ENCODE results near the gene PTPN18. TPM values are rescaled to one million over a fixed set of nuclear protein-coding genes. Genes with fewer than 3 reads are reported as not detected.
A peak's percentile ranks its signal among the peaks of the same experiment; 100 is the strongest.

The PTPN18 gene
- total RNA-seq, 1 donor from 2014 or later: 16.3 TPM

GRCh38 chr2:130344578-130344977 is 11.3 kb upstream of the PTPN18 start:
- no peak for DNase-seq (ENCODE audit: low spot score)
- Mint-ChIP-seq H3K4me1 (ENCODE audit: unreplicated experiment) (peaks cover 14% of the 10 kb centered on the region), H3K4me3 (ENCODE audit: unreplicated experiment) (peak overlapping the region; percentile 68), H3K27ac (ENCODE audit: unreplicated experiment) (no peak overlapping the region), H3K36me3 (ENCODE audit: low read depth, unreplicated experiment) (peaks cover 44% of the 10 kb centered on the region), H3K27me3 (ENCODE audit: unreplicated experiment) (peaks cover 15% of the 10 kb centered on the region), H3K9me3 (ENCODE audit: unreplicated experiment) (no peaks in the 10 kb centered on the region)
- TF ChIP-seq CTCF (IDR thresholded peaks at IDR 0.05; ENCODE audit: unreplicated experiment): no peak

- no peak for DNase-seq (ENCODE audit: low spot score)
- H3K4me3 Mint-ChIP-seq (ENCODE audit: unreplicated experiment): peak overlapping the region; percentile 68
- H3K4me1 Mint-ChIP-seq (ENCODE audit: unreplicated experiment): peaks cover 14% of the 10 kb centered on the region
- H3K27me3 Mint-ChIP-seq (ENCODE audit: unreplicated experiment): peaks cover 15% of the 10 kb centered on the region
- no peak overlapping the region for H3K27ac Mint-ChIP-seq (ENCODE audit: unreplicated experiment)
- no peak for TF ChIP-seq CTCF (IDR thresholded peaks at IDR 0.05; ENCODE audit: unreplicated experiment)
- H3K36me3 Mint-ChIP-seq (ENCODE audit: low read depth, unreplicated experiment): peaks cover 43% of the 10 kb centered on the region
- no peaks in the 10 kb centered on the region for H3K9me3 Mint-ChIP-seq (ENCODE audit: unreplicated experiment)
Measured at GRCh38 chr2:130345091-130345490, 10.8 kb upstream of the PTPN18 start.

- peaks cover 39% of the 10 kb centered on the region for H3K36me3 Mint-ChIP-seq (ENCODE audit: low read depth, unreplicated experiment)
Measured at GRCh38 chr2:130345611-130346010, 10.2 kb upstream of the PTPN18 start.

GRCh38 chr2:130346041-130346740 is 9.7 kb upstream of the PTPN18 start:
- H3K4me3 Mint-ChIP-seq (ENCODE audit: unreplicated experiment): peak overlapping the region; percentile 33
- H3K36me3 Mint-ChIP-seq (ENCODE audit: low read depth, unreplicated experiment): peaks cover 36% of the 10 kb centered on the region
- no peaks in the 10 kb centered on the region for H3K9me3 Mint-ChIP-seq (ENCODE audit: unreplicated experiment)
- no peak overlapping the region for H3K27ac Mint-ChIP-seq (ENCODE audit: unreplicated experiment)
- no peak for DNase-seq (ENCODE audit: low spot score)
- H3K4me1 Mint-ChIP-seq (ENCODE audit: unreplicated experiment): peaks cover 12% of the 10 kb centered on the region
- peaks cover 11% of the 10 kb centered on the region for H3K27me3 Mint-ChIP-seq (ENCODE audit: unreplicated experiment)
- TF ChIP-seq CTCF (IDR thresholded peaks at IDR 0.05; ENCODE audit: unreplicated experiment): no peak

More at GRCh38 chr2:130345611-130346010, 10.2 kb upstream of the PTPN18 start:
- no peak for TF ChIP-seq CTCF (IDR thresholded peaks at IDR 0.05; ENCODE audit: unreplicated experiment)
- DNase-seq (ENCODE audit: low spot score): no peak
- Mint-ChIP-seq H3K27ac (ENCODE audit: unreplicated experiment) (no peak overlapping the region), H3K4me3 (ENCODE audit: unreplicated experiment) (no peak overlapping the region), H3K27me3 (ENCODE audit: unreplicated experiment) (peaks cover 11% of the 10 kb centered on the region), H3K4me1 (ENCODE audit: unreplicated experiment) (peaks cover 14% of the 10 kb centered on the region), H3K9me3 (ENCODE audit: unreplicated experiment) (no peaks in the 10 kb centered on the region)

GRCh38 chr2:130346741-130347066 is 9.2 kb upstream of the PTPN18 start:
- Mint-ChIP-seq H3K27me3 (ENCODE audit: unreplicated experiment) (peaks cover 15% of the 10 kb centered on the region), H3K9me3 (ENCODE audit: unreplicated experiment) (no peaks in the 10 kb centered on the region), H3K4me1 (ENCODE audit: unreplicated experiment) (peaks cover 14% of the 10 kb centered on the region), H3K36me3 (ENCODE audit: low read depth, unreplicated experiment) (peaks cover 34% of the 10 kb centered on the region), H3K4me3 (ENCODE audit: unreplicated experiment) (no peak overlapping the region), H3K27ac (ENCODE audit: unreplicated experiment) (no peak overlapping the region)
- no peak for DNase-seq (ENCODE audit: low spot score)
- TF ChIP-seq CTCF (IDR thresholded peaks at IDR 0.05; ENCODE audit: unreplicated experiment): no peak

Measured in endothelial cell (in vitro differentiated cells).